K562 (cell line): ENCODE results near the gene WDCP. TPM values are rescaled to one million over a fixed set of nuclear protein-coding genes. Genes with fewer than 3 reads are reported as not detected.

Experiments
- BMI1 ChIP-seq: fragments of 150-350 bp; IDR thresholded peaks from 2 replicates; pipeline ENCODE4 v1.6.1; 2014; ENCODE audit warnings: low read length
- KAT2B ChIP-seq: IDR thresholded peaks from one replicate; pipeline ENCODE4 v1.6.1; 2012; ENCODE audit warnings: low read depth, mild to moderate bottlenecking, control low read depth, inconsistent platforms, low read length, moderate library complexity
- RBBP5 ChIP-seq: fragments of 200-600 bp; sonication (generic); IDR thresholded peaks from 2 replicates; pipeline ENCODE4 v1.6.1; 2012; ENCODE audit warnings: borderline replicate concordance, mild to moderate bottlenecking, low read length, control low read depth, inconsistent platforms; ENCODE audit not compliant: insufficient read depth, poor library complexity, severe bottlenecking
- TSC22D4 ChIP-seq: fragments of 450-650 bp; IDR thresholded peaks from 2 replicates; pipeline ENCODE4 v1.6.1; 2016; ENCODE audit warnings: missing genetic modification characterization, missing biosample characterization, control low read depth
- ZBTB40 ChIP-seq, 2 experiments: fragments of 450-650 bp in 1 of 2; sonication (generic) in 1 of 2; formaldehyde crosslinking in 1 of 2; IDR thresholded peaks; 2 replicates each; pipeline versions ENCODE4 v1.7.1 to v1.9.0; 2016 to 2022; ENCODE audit warnings: inconsistent platforms in 1 of 2, mild to moderate bottlenecking in 1 of 2, missing genetic modification reagents in 1 of 2
- ZNF316 ChIP-seq: fragments of 450-650 bp; IDR thresholded peaks from 2 replicates; pipeline ENCODE4 v1.6.1; 2016
- polyA plus RNA-seq, 8 experiments: library from polyadenylated mRNA; depleted of rRNA in 4 of 8; stranded (reverse) in 5 of 8; unstranded in 3 of 8; fragments of >200 nt; fragmentation: Nextera tagmentation in 2 of 8; fragmentation: Illumina TruSeq in 1 of 8; extraction: Ambion mirVana in 2 of 8; extraction: Trizol in 1 of 8; gene quantifications; 2 replicates each; pipeline versions ENCODE4 v1.2.1 to v1.2.3, GENCODE V29; 2011 to 2014; ENCODE audit warnings: inconsistent platforms in 1 of 8, missing spikeins in 1 of 8
- total RNA-seq, 7 experiments: library from RNA; depleted of rRNA in 6 of 7; stranded (reverse); fragments of >200 nt in 6 of 7; fragmentation: Illumina TruSeq in 2 of 7; extraction: Trizol in 2 of 7; gene quantifications; 2 replicates each; pipeline versions ENCODE4 v1.2.1 to v1.2.3, GENCODE V29; 2011 to 2021; ENCODE audit warnings: low replicate concordance in 1 of 7

WDCP gene
- total and polyA plus RNA-seq, 9 of the 15 experiments (the other 6 are each of a cell fraction or from before 2014, with no cell fraction given) = 10.1 to 41.4 (median 21.8) TPM

DNA sequence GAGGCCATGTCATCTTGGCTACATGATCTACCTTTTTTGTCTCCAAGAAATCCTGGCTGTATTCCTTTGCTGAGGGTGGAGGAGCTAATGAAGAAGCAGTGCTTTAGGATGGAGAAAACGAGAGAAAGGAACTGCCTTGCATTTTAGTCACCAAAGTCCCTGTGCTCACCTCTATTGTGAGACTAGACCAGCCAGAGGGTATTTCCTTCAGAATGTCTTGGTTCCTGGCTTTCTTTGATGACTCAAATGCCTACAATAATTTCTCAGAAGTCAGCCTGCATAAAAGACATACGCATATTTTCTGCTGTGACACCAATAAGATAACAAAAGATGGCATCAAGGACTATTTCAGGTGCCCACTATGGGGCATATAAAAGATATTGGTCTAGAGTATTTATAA lies 18.1 kb upstream of the WDCP start (continued):
- TF ChIP-seq ZBTB40 (IDR thresholded peaks at IDR 0.05) = no peak
- TF ChIP-seq ZBTB40 (CRISPR knock-in tag; IDR thresholded peaks at IDR 0.05) = no peak
- no peak for TF ChIP-seq BMI1
- no peak for TF ChIP-seq ZNF316
- TF ChIP-seq RBBP5 = no peak
- no peak for TF ChIP-seq KAT2B
- no peak for TF ChIP-seq TSC22D4 (tag)
